GM23248 (cell line): ENCODE measurements around the gene TGFBR1. TPM values are rescaled to one million over a fixed set of nuclear protein-coding genes. Genes with fewer than 3 reads are reported as not detected.

ENCODE experiments used
- DNase-seq: peaks from one replicate; pipeline ENCODE4 v3.0.0-alpha.2; 2015
- H2AFZ ChIP-seq: fragments of 200-600 bp; sonication (generic); 2 replicates; pipeline ENCODE4 v1.6.1; 2016; ENCODE audit warnings: antibody characterized with exemption
- H3F3A ChIP-seq: fragments of 200-600 bp; sonication (generic); 2 replicates; pipeline ENCODE4 v1.6.1; 2016; ENCODE audit warnings: mild to moderate bottlenecking, antibody characterized with exemption, mixed run types; ENCODE audit not compliant: insufficient read depth
- H3K27ac ChIP-seq: fragments of 200-600 bp; sonication (generic); 2 replicates; pipeline ENCODE4 v1.5.1; 2016; ENCODE audit warnings: mild to moderate bottlenecking
- H3K27me3 ChIP-seq: fragments of 200-600 bp; sonication (generic); replicated peaks from 2 replicates; pipeline ENCODE4 v1.6.1; 2016; ENCODE audit warnings: mild to moderate bottlenecking; ENCODE audit not compliant: insufficient read depth
- H3K36me3 ChIP-seq: fragments of 200-600 bp; sonication (generic); 2 replicates; pipeline ENCODE4 v1.6.1; 2016; ENCODE audit warnings: low read depth, mild to moderate bottlenecking
- H3K4me1 ChIP-seq: fragments of 200-600 bp; sonication (generic); 2 replicates; pipeline ENCODE4 v1.6.1; 2016; ENCODE audit warnings: mild to moderate bottlenecking; ENCODE audit not compliant: insufficient read depth
- H3K4me2 ChIP-seq: fragments of 200-600 bp; sonication (generic); one replicate; pipeline ENCODE4 v1.6.1; 2016; ENCODE audit warnings: mild to moderate bottlenecking; ENCODE audit not compliant: unreplicated experiment
- H3K4me3 ChIP-seq: fragments of 200-600 bp; sonication (generic); 2 replicates; pipeline ENCODE4 v1.5.1; 2016; ENCODE audit warnings: mild to moderate bottlenecking
- H3K79me2 ChIP-seq: fragments of 200-600 bp; sonication (generic); 2 replicates; pipeline ENCODE4 v1.6.1; 2016; ENCODE audit warnings: mild to moderate bottlenecking; ENCODE audit not compliant: insufficient read depth
- H3K9ac ChIP-seq: fragments of 200-600 bp; sonication (generic); 2 replicates; pipeline ENCODE4 v1.6.1; 2016; ENCODE audit warnings: mild to moderate bottlenecking
- H3K9me2 ChIP-seq: fragments of 200-600 bp; sonication (generic); 2 replicates; pipeline ENCODE4 v1.6.1; 2016; ENCODE audit warnings: mixed run types, mild to moderate bottlenecking, moderate library complexity; ENCODE audit not compliant: insufficient read depth
- H3K9me3 ChIP-seq: fragments of 200-600 bp; sonication (generic); one replicate; pipeline ENCODE4 v1.6.1; 2017; ENCODE audit warnings: low read depth
- H4K20me1 ChIP-seq: fragments of 200-600 bp; sonication (generic); 2 replicates; pipeline ENCODE4 v1.6.0; 2016; ENCODE audit not compliant: insufficient read depth
- EZH2 ChIP-seq: fragments of 200-600 bp; sonication (generic); IDR thresholded peaks from 2 replicates; pipeline ENCODE4 v1.6.1; 2018; ENCODE audit warnings: antibody characterized with exemption, mild to moderate bottlenecking; ENCODE audit not compliant: insufficient read depth, poor library complexity, severe bottlenecking
- EZH2phosphoT487 ChIP-seq: fragments of 200-600 bp; sonication (generic); IDR thresholded peaks from 2 replicates; pipeline ENCODE4 v1.6.1; 2018; ENCODE audit warnings: antibody characterized with exemption, moderate library complexity, mild to moderate bottlenecking, low read depth; ENCODE audit not compliant: insufficient read depth
- WGBS, 2 experiments: methylation state at CpG; one replicate each; pipeline ENCODE4 v1.1.6; 2015 to 2017; ENCODE audit warnings: low lambda C conversion rate in 2 of 2, low coverage in 1 of 2; ENCODE audit errors: missing lambda C conversion rate in 2 of 2; 5-methylcytosine and 5-hydroxymethylcytosine counted together
- in situ Hi-C: fragments of 300-500 bp; cut with MboI; formaldehyde crosslinking; loops from 2 replicates; pipeline ENCODE4 v1.15.0; 2020
- polyA plus RNA-seq: library from polyadenylated mRNA; unstranded; fragments of >200 nt; fragmentation: Nextera tagmentation; extraction: Ambion mirVana; gene quantifications from 2 replicates; pipeline ENCODE4 v1.2.1, GENCODE V29; 2016
- total RNA-seq: library from RNA; depleted of rRNA; stranded (reverse); fragments of >200 nt; shearing (Covaris generic); gene quantifications from 2 replicates; pipeline ENCODE4 v1.2.3, GENCODE V29; 2014

Gene TGFBR1
- total and polyA plus RNA-seq, 2 experiments from 2014 or later, result 46.3 to 73.9 TPM

DNA sequence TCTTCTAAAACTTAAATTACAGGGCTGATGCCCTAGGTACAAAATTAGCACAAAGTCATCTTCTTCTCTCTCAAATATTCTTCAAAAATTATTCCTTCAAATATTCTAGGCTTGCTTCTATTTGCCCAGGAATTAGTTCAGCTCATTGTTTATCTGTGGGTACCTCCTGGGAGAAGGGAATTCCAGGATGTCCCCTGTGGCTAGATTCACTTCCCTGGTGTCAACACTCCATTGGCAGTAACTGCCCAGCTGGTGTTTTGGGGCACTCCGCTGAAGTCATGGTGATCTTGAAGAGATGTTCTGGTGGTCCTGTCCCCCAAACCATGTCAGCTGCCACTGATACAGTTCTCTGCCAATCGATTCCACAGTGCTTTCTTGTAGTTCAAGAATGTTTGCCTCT, 26.2 kb upstream of the TGFBR1 start:
- peaks cover 10% of the 10 kb centered on the region for H3K4me1 ChIP-seq
- no peak for TF ChIP-seq EZH2phosphoT487
- no peak for TF ChIP-seq EZH2
- WGBS, 2 experiments, result 71 to 75% methylated on average over 2 of the region's 2 CpGs
- H3K27me3 ChIP-seq, result no peaks in the 10 kb centered on the region
- no peaks in the 10 kb centered on the region for H3K9me3 ChIP-seq
- H3K79me2 ChIP-seq, result no peaks in the 10 kb centered on the region
- no peak overlapping the region for H3K4me3 ChIP-seq
- H3K4me2 ChIP-seq, result no peak overlapping the region
- H2AFZ ChIP-seq, result no peak overlapping the region
- no peaks in the 10 kb centered on the region for H3K9me2 ChIP-seq
- H4K20me1 ChIP-seq, result no peaks in the 10 kb centered on the region
- H3K36me3 ChIP-seq, result no peaks in the 10 kb centered on the region
- H3K9ac ChIP-seq, result no peak overlapping the region
- H3F3A ChIP-seq, result peaks cover 7% of the 10 kb centered on the region; the same call in 1 of the 2 replicates
- in situ Hi-C loops, result no loop called here
- DNase-seq, result no peak
- no peak overlapping the region for H3K27ac ChIP-seq

- H3K27me3 ChIP-seq, result no peaks in the 10 kb centered on the region
- no peak overlapping the region for H2AFZ ChIP-seq
- 93 to 98% methylated on average over 3 of the region's 3 CpGs for WGBS, 2 experiments
- no peak overlapping the region for H3K4me2 ChIP-seq
- H3K4me1 ChIP-seq, result peaks cover 10% of the 10 kb centered on the region
- no peaks in the 10 kb centered on the region for H3K9me3 ChIP-seq
- H3K36me3 ChIP-seq, result no peaks in the 10 kb centered on the region
- in situ Hi-C loops, result no loop called here
- no peaks in the 10 kb centered on the region for H4K20me1 ChIP-seq
- DNase-seq, result no peak
- TF ChIP-seq EZH2 (no peak), EZH2phosphoT487 (no peak)
- no peak overlapping the region for H3K9ac ChIP-seq
- H3F3A ChIP-seq, result peaks cover 7% of the 10 kb centered on the region; the same call in 1 of the 2 replicates
- H3K27ac ChIP-seq, result no peak overlapping the region
- H3K4me3 ChIP-seq, result no peak overlapping the region
- no peaks in the 10 kb centered on the region for H3K9me2 ChIP-seq
- no peaks in the 10 kb centered on the region for H3K79me2 ChIP-seq
These were observed 25.4 kb upstream of the TGFBR1 start for GRCh38 chr9:99079542-99079941.

DNA sequence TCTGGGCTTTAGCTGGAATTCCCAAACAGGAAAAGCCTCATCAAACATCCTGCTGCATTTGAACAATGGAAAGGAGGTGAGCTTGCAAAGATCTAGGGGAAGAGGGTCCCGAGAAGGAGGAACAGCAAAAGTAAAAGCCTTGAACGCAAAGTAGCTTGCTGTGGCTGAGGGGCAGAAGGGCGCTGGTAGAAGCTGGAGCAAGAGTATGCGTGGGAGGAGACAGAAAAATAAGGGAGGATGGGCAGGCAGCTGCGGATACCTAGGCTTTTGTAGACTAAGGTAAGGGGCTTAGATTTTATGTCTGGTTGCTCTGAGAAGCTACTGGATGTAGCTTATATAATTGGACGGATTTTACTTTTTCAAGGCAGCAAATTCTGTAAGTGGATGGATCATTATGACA, 21.9 kb upstream of the TGFBR1 start:
- peaks cover 23% of the 10 kb centered on the region for H3F3A ChIP-seq
- no peaks in the 10 kb centered on the region for H3K9me3 ChIP-seq
- no peaks in the 10 kb centered on the region for H3K27me3 ChIP-seq
- DNase-seq, result no peak
- H3K9ac ChIP-seq, result no peak overlapping the region
- in situ Hi-C loops, result no loop called here
- no peak overlapping the region for H2AFZ ChIP-seq
- no peaks in the 10 kb centered on the region for H3K79me2 ChIP-seq
- H3K9me2 ChIP-seq, result no peaks in the 10 kb centered on the region
- no peak overlapping the region for H3K4me3 ChIP-seq
- no peaks in the 10 kb centered on the region for H3K36me3 ChIP-seq
- H4K20me1 ChIP-seq, result no peaks in the 10 kb centered on the region
- 89 to 91% methylated on average over 6 of the region's 6 CpGs for WGBS, 2 experiments
- H3K27ac ChIP-seq, result no peak overlapping the region
- TF ChIP-seq EZH2phosphoT487 (no peak), EZH2 (no peak)
- H3K4me2 ChIP-seq, result no peak overlapping the region
- H3K4me1 ChIP-seq, result peaks cover 17% of the 10 kb centered on the region; the same call in 1 of the 2 replicates

DNA sequence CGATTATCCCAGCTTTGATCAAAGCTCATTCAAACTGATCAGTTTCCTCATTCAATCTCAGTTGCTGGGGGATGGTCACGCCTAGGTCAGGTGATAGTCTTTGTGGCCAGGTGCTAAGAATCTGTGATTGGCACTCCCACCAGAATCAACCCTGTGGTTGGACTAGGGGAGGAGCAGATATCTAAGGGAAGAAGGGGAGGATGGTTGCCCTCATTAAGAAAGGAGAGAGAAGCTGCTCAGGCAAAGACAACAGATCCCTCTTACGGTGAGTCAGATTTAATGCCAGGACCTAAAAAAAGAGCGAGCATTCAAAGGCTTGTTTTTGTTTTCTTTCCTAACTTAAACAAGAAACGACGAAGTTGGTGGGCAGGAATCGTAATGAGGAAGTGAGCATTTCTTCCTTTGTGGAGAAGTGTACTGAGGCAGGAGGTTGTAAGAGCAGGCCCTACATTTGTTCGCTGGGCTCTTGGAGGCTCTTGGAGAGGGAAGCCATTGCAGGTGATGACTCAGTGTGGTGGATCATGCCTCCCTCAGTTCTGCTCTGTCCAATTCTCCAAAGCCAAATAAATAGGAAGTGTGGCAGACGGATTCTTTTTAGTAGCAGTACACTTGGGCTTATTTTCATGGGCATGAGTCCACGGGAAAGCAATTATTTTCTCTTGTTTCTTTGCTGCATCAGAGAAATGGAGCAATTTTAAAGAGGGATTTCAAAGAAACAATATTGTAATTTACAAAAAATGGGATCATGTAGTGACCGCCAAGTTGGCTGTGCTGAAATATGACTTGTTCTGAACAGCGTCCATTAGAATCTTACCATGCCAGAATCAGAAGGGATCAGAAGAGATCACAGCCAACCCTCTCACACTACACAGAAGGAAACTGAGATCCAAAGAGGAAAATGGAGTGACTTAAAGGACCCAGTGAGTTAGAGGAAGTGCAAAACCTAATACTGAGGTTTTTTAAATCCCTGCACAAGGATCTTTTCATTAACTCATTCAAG, 18.7 kb upstream of the TGFBR1 start:
- WGBS, 2 experiments, result 19 to 20% methylated on average over 12 of the region's 12 CpGs
- Histone ChIP-seq H3K27ac (peak overlapping the region; percentile 68), H3K9ac (peak overlapping the region; percentile 36), H2AFZ (peak overlapping the region; percentile 86), H3K9me3 (no peaks in the 10 kb centered on the region), H3F3A (peaks cover 36% of the 10 kb centered on the region), H3K79me2 (no peaks in the 10 kb centered on the region), H3K36me3 (no peaks in the 10 kb centered on the region), H3K4me3 (peak overlapping the region; percentile 39), H3K4me2 (peak overlapping the region; percentile 53), H4K20me1 (no peaks in the 10 kb centered on the region), H3K27me3 (no peaks in the 10 kb centered on the region), H3K4me1 (peaks cover 34% of the 10 kb centered on the region), H3K9me2 (no peaks in the 10 kb centered on the region)
- in situ Hi-C loops, result no loop called here
- DNase-seq, result peak; percentile 89
- no peak for TF ChIP-seq EZH2phosphoT487
- TF ChIP-seq EZH2, result no peak
